CD14-positive monocyte (primary cell): ENCODE data around the gene MOV10. TPM values are rescaled to one million over a fixed set of nuclear protein-coding genes. Genes with fewer than 3 reads are reported as not detected.
A peak's percentile ranks its signal among the peaks of the same experiment; 100 is the strongest.
"Not testable (repeated sequence)": the region's sequence is repeated elsewhere in the genome, so short reads cannot be mapped to it uniquely, and the experiment has no call there.

ENCODE experiments used
- DNase-seq, 3 donors: peaks; one replicate each; pipeline ENCODE4 v3.0.0-alpha.2; 2011 to 2022
- H2AFZ ChIP-seq: 2 replicates; pipeline ENCODE4 v1.6.0; 2012; ENCODE audit warnings: mild to moderate bottlenecking, low read depth, low read length, inconsistent platforms; ENCODE audit not compliant: insufficient read depth, poor library complexity, severe bottlenecking
- H3K27ac ChIP-seq, 2 donors: 1 replicate in 1 of 2; 2 replicates in 1 of 2; pipeline ENCODE4 v1.5.1; 2012 to 2013; ENCODE audit warnings: low read length in 2 of 2, control low read depth in 1 of 2, inconsistent platforms in 1 of 2, low read depth in 1 of 2, mild to moderate bottlenecking in 1 of 2
- H3K27me3 ChIP-seq, 2 donors: one replicate each; pipeline versions ENCODE4 v1.6.0 to v1.6.1; 2011 to 2013; ENCODE audit warnings: low read length in 2 of 2; ENCODE audit not compliant: control insufficient read depth in 2 of 2, insufficient read depth in 2 of 2
- H3K36me3 ChIP-seq, 2 donors: replicated peaks in 1 of 2; 1 replicate in 1 of 2; 2 replicates in 1 of 2; pipeline versions ENCODE4 v1.5.1 to v1.6.1; 2012 to 2013; ENCODE audit warnings: low read length in 2 of 2, control low read depth in 1 of 2, inconsistent platforms in 1 of 2, mild to moderate bottlenecking in 1 of 2; ENCODE audit not compliant: insufficient read depth in 2 of 2, control insufficient read depth in 1 of 2
- H3K4me1 ChIP-seq, 2 donors: 1 replicate in 1 of 2; 2 replicates in 1 of 2; pipeline versions ENCODE4 v1.5.1 to v1.6.1; 2012 to 2013; ENCODE audit warnings: low read length in 2 of 2, control low read depth in 1 of 2, inconsistent platforms in 1 of 2, mild to moderate bottlenecking in 1 of 2, moderate library complexity in 1 of 2; ENCODE audit not compliant: insufficient read depth in 2 of 2, control insufficient read depth in 1 of 2
- H3K4me2 ChIP-seq: replicated peaks from 2 replicates; pipeline ENCODE3; 2012; ENCODE audit warnings: low read length, moderate library complexity, mild to moderate bottlenecking; ENCODE audit not compliant: poor library complexity, severe bottlenecking; ENCODE audit errors: extremely low read depth
- H3K4me3 ChIP-seq, 3 experiments: fragments of 200-600 bp in 1 of 3; sonication (generic) in 1 of 3; replicated peaks in 1 of 3; 1 replicate in 2 of 3; 2 replicates in 1 of 3; pipeline ENCODE4 v1.5.1; 2011 to 2013; ENCODE audit warnings: low read length in 3 of 3, mild to moderate bottlenecking in 3 of 3, control low read depth in 2 of 3, low read depth in 2 of 3, inconsistent platforms in 1 of 3, moderate library complexity in 1 of 3
- H3K79me2 ChIP-seq: 2 replicates; pipeline ENCODE4 v1.6.0; 2012; ENCODE audit warnings: mild to moderate bottlenecking, control low read depth, inconsistent platforms, low read length, moderate library complexity; ENCODE audit not compliant: insufficient read depth
- H3K9ac ChIP-seq: 2 replicates; pipeline ENCODE4 v1.6.0; 2017; ENCODE audit warnings: low read length, mild to moderate bottlenecking; ENCODE audit not compliant: insufficient read depth, poor library complexity, severe bottlenecking
- H3K9me3 ChIP-seq, 2 donors: replicated peaks in 1 of 2; 1 replicate in 1 of 2; 2 replicates in 1 of 2; pipeline versions ENCODE4 v1.5.1 to v1.6.1; 2012 to 2013; ENCODE audit warnings: low read length in 2 of 2, control low read depth in 1 of 2; ENCODE audit not compliant: control insufficient read depth in 1 of 2, insufficient read depth in 1 of 2
- H4K20me1 ChIP-seq: 2 replicates; pipeline ENCODE4 v1.6.0; 2012; ENCODE audit warnings: mild to moderate bottlenecking, low read length, control low read depth, moderate library complexity; ENCODE audit not compliant: insufficient read depth
- H3K27ac Mint-ChIP-seq, 7 donors: one replicate each; pipeline ENCODE4 v1.8.0; 2020; ENCODE audit warnings: mild to moderate bottlenecking in 7 of 7, mixed read lengths in 7 of 7, moderate library complexity in 6 of 7, inconsistent platforms in 2 of 7
- H3K27me3 Mint-ChIP-seq, 3 donors: one replicate each; pipeline ENCODE4 v1.8.0; 2021 to 2022; ENCODE audit warnings: low read depth in 3 of 3, mild to moderate bottlenecking in 3 of 3, mixed read lengths in 3 of 3, moderate library complexity in 3 of 3, inconsistent platforms in 1 of 3
- H3K36me3 Mint-ChIP-seq, 2 donors: one replicate each; pipeline ENCODE4 v1.8.0; 2020; ENCODE audit warnings: mixed read lengths in 2 of 2, inconsistent platforms in 1 of 2, mild to moderate bottlenecking in 1 of 2
- H3K4me1 Mint-ChIP-seq: one replicate; pipeline ENCODE4 v1.8.0; 2020; ENCODE audit warnings: mild to moderate bottlenecking, mixed read lengths
- H3K4me3 Mint-ChIP-seq, 2 donors: one replicate each; pipeline ENCODE4 v1.8.0; 2020; ENCODE audit warnings: mild to moderate bottlenecking in 2 of 2, mixed read lengths in 2 of 2, moderate library complexity in 1 of 2
- H3K9me3 Mint-ChIP-seq, 7 donors: one replicate each; pipeline ENCODE4 v1.8.0; 2020 to 2022; ENCODE audit warnings: mixed read lengths in 7 of 7, mild to moderate bottlenecking in 6 of 7, moderate library complexity in 6 of 7, inconsistent platforms in 2 of 7
- CTCF ChIP-seq: fragments of 200-600 bp; IDR thresholded peaks from one replicate; pipeline ENCODE4 v1.8.0; 2022; ENCODE audit warnings: antibody characterized with exemption, mild to moderate bottlenecking
- WGBS: methylation state at CpG from one replicate; pipeline ENCODE4 v1.1.5; 2013; ENCODE audit warnings: missing lambda C conversion rate; ENCODE audit not compliant: insufficient coverage; 5-methylcytosine and 5-hydroxymethylcytosine counted together
- intact Hi-C, 2 donors: fragments of 100-400 bp; cut with micrococcal nuclease; formaldehyde crosslinking; loops; one replicate each; pipeline versions ENCODE4 v1.15.0 to v1.15.1; 2023
- polyA plus RNA-seq, 3 donors: library from polyadenylated mRNA; depleted of rRNA in 1 of 3; unstranded in 2 of 3; stranded (reverse) in 1 of 3; fragments of 300-500 nt in 2 of 3; fragments of >200 nt in 1 of 3; fragmentation: Illumina TruSeq in 2 of 3; gene quantifications; 1 replicate in 2 of 3; 2 replicates in 1 of 3; pipeline ENCODE4 v1.2.3, GENCODE V29; 2012 to 2021

The MOV10 gene
- polyA plus RNA-seq, 3 donors = 12.0 to 61.2 (median 13.6) TPM

DNA sequence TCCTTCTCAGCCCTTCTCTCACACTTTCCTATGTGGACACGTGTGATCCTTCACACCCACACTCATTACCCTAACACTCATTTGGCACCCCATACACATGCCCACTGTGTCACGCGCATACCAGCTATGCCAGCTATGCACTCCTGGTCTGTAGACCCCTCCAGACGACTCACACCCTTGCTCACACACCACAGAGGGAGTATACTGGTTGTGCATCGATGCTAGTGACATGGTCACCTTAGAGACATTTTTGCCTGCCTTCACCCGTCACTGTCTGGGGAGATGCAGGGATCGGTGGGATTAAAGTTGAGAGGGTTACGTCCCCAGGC is 49.0 kb downstream of the MOV10 start:
- Histone ChIP-seq H3K4me3 (peak overlapping the region in 1 of 3 experiments; percentile 67), H3K9me3 (no peaks in the 10 kb centered on the region), H3K27me3 (peaks cover 0 to 5% of the 10 kb centered on the region in 2 donors), H2AFZ (peak overlapping the region; percentile 71), H3K36me3 (no peaks in the 10 kb centered on the region), H3K4me1 (peaks cover 17 to 22% of the 10 kb centered on the region in 2 donors), H3K79me2 (no peaks in the 10 kb centered on the region), H4K20me1 (no peaks in the 10 kb centered on the region), H3K9ac (no peak overlapping the region), H3K4me2 (peak overlapping the region; percentile 77), H3K27ac (no peak overlapping the region)
- no peak overlapping the region for H3K27ac Mint-ChIP-seq
- WGBS = 75% methylated on average over 5 of the region's 8 CpGs
- intact Hi-C loops = no loop called here
- peaks cover 0 to 1% (median 0%) of the 10 kb centered on the region in 7 donors for H3K9me3 Mint-ChIP-seq
- H3K4me1 Mint-ChIP-seq = peaks cover 17% of the 10 kb centered on the region
- peak overlapping the region; percentile 73 to 80 for H3K4me3 Mint-ChIP-seq
- peaks cover 0 to 1% of the 10 kb centered on the region in 2 donors for H3K36me3 Mint-ChIP-seq
- no peak for DNase-seq
- H3K27me3 Mint-ChIP-seq = peaks cover 8 to 14% (median 13%) of the 10 kb centered on the region in 3 donors
- no peak for TF ChIP-seq CTCF

GRCh38 chr1:112724240-112724639 is 49.8 kb downstream of the MOV10 start:
- H3K79me2 ChIP-seq, H3K36me3 ChIP-seq, H3K4me3 ChIP-seq, H2AFZ ChIP-seq, H3K9me3 ChIP-seq, H3K9ac ChIP-seq, H3K27ac ChIP-seq, intact Hi-C loops, H4K20me1 ChIP-seq, H3K4me2 ChIP-seq, H3K27me3 ChIP-seq, H3K36me3 Mint-ChIP-seq, H3K27ac Mint-ChIP-seq, H3K4me3 Mint-ChIP-seq, H3K27me3 Mint-ChIP-seq, DNase-seq, H3K9me3 Mint-ChIP-seq: not testable (repeated sequence)
- H3K4me1 Mint-ChIP-seq = peaks cover 15% of the 10 kb centered on the region
- peaks cover 14 to 16% of the 10 kb centered on the region in 2 donors for H3K4me1 ChIP-seq
- no CpG with 5 or more reads among the region's 4 CpGs for WGBS
